NCI-H748 treated with DMSO at 0.1 percent for 48 hours (cell line): Measurements from ENCODE around the gene IFNGR2.
"Not testable (repeated sequence)": the region's sequence is repeated elsewhere in the genome, so short reads cannot be mapped to it uniquely, and the experiment has no call there.

Experiments used
- DNase-seq: peaks from one replicate; lab custom pipeline; 2025; lab: John Stamatoyannopoulos, UW

Gene IFNGR2

DNA sequence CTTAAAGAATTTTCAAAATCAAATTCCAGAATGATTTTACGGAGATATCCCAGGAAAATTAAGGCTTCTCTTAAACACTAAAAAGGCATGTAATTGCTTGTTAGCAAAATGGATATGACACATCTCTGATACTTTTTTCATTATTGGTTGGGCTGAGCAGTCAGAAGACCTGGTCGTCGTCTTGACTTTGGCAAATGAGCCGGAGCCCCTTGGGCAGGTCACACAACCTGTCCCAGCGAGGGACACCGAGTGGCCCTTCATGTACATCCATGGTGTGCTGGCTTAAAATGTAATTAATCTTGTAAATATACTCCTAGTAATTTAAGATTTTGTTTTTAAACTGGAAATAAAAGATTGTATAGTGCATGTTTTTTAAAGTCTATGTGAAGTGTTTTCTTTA lies 33.9 kb downstream of the IFNGR2 start:
- DNase-seq, result no peak

DNA sequence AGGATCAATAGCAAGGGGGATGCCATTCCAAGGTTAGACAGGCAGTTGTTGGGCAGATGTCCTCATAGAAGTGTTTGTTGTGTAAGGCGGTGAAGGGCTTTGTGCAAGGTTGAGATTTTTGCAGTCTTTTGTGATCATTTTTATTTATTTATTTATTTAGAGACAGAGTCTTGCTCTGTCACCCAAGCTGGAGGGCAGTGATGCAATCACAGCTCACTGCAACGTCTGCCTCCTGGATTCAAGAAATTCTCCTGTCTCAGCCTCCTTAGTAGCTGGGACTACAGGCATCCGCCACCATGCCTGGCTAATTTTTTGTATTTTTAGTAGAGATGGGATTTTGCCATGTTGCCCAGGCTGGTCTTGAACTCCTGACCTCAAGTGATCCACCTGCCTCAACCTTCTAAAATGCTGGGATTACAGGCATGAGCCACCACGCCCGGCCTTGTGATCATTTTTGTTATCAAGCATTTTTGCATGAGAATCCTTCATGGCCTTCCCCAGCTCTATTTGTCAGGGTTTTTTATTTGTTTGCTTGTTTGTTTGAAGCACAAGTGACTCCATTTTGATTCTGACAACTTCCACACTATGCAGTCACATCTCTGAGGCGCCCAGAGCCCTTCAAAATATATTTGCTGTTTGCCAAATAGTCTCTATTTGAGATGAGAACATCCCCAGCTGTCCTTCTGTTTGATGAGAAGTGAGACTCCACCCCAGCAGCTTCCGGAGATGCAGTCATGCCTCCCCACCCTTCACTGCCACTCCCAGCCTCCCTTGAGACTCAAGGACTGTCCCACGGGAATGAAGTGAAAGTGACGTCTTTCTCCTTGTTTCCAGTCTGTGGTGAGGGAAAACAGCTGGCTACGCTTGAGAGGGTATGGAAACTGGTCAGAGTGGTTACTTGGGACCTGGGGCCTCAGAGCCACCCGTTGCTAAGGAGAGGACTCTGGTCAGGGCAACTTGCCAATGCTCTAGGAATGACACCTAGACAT lies 38.6 kb downstream of the IFNGR2 start:
- DNase-seq, result peak; percentile 57

DNA sequence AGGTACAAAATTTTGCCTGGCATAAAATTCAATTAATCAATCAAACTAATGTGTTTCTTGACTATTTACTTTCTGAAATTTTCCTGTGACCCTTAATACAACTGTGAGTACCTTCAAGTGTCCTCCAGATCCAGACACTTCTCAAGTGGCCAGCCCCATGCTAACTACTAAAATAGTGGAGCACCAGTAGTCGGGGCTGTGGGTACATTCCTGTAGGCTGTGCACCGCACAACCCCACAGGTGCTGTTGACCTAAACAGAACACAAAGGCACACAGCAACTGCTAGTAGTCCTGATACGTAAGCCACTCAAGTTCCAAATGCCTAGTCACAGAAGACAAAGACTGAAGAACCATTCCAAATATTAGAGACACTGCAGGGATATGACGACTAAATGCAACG lies 40.0 kb downstream of the IFNGR2 start:
- DNase-seq, result no peak

DNA sequence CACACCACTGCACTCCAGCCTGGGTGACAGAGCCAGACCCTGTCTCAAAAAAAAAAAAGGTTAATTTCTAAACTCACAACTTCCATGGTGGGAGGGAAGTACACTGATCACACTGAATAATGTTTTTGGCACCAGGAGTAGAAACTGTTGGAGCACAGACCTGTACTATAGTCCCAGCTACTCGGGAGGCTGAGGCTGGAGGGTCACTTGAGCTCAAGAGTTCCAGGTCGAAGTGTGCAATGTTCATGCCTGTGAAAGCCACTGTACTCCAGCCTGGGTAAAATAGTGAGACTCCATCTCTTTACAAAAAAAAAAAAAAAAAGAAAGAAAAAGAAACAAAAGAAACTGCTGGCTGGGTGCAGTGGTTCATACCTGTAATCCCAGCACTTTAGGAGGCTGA lies 41.3 kb downstream of the IFNGR2 start:
- no peak for DNase-seq

DNA sequence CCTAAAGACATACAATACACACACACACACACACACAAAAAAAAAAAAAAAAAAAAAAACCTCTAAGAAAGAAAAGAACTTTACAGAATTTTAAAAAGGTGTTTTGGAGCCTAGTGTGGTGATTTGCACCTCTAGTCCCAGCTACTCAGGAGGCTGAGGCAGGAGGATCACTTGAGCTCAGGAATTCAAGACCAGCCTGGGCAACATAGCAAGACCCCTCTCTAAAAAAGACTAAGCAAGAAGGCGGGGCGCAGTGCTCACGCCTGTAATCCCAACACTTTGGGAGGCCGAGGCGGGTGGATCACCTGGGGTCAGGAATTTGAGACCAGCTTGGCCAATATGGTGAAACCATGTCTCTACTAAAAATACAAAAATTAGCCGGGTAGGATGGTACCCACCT lies 43.4 kb downstream of the IFNGR2 start:
- not testable (repeated sequence) for DNase-seq

DNA sequence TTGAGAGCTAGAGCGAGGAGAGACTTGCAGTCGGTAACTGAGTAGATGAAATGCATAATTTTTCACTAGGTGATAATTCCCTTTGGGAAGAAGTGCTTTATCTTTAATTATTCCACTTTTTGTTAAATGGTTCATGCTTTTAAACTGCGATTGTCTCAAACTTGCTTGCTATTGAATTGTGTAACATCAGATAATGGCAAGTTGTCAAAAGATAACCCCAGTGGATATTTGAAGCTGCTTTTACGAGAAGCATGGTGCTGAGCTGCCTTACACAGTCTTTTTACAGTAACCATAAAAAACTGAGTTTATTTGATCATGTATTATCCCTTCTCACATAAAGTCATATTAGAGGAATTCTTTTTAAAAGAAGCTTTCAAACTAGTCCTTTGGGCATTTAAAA lies 46.4 kb downstream of the IFNGR2 start:
- no peak for DNase-seq

DNA sequence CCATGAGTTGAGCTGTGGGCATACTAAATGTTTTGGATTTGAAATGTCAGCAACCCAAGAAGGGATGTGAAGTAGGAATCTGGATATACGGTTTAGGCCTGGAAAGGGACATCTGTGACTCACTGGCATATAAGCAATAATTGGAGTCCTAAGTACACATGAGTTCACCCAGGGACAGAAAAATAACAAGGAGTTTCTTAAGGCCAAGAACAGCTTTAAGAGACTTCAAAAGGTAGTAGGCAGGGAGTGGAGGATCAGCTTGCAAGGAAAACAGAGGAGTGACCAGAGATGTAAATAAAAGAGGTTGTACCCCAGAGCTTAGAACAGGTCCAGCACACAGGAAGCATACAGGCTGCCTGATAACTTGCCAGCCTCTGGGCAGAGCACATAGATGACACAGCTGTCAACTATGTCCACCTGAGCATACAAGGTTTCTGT lies 48.4 kb downstream of the IFNGR2 start:
- no peak for DNase-seq

DNA sequence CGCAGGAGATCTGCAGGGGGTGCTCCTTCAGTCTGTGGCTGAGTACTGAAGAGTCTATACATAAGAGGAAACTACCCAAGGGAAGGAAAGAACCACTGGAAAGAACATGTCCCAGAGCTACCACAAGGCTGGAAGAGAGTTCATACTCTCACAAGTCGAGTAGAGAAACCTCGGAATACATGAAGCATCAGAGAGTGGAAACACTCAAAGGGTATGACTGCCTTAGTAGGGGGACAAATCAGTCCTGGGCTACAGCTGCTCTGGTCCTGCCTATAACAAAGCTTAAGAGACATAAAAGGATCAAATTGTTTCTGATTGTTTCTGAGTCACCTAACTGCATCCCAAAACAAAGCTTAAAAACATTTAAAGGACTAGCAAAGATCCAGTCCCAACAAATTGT lies 49.1 kb downstream of the IFNGR2 start:
- no peak for DNase-seq

DNA sequence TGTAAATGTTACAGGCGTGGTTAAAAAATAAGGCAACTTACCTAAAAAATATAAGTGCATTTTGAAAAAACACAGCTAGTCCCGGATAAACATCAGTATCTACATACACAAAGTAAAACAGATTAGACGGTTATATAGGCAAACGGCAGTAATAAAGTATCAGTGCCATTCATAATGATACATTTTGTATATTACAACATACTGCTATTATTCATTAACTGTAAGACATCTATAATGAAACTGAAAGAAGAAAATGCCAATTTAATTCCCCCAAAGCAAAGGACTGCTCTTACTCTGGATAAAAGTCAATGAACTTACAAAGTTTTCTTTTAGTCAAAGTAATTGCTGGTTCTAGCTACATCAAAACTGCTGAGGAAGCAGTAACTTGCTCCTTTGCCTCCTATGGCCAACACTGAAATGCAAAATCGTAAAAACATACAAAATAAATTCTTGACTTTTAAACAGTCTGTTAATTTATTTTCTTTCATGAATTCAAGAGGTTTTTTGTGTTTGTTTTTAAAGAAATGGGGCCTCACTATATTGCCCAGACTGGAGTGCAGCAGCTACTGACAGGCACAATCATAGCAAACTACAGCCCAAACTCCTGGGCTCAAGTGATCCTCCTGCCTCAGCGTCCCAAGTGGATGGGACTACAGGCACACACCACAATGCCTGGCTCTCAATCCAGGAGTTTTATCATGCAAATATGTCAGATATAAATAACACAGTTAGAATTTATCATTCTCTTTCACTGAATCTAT lies 52.7 kb downstream of the IFNGR2 start:
- DNase-seq, result no peak

DNA sequence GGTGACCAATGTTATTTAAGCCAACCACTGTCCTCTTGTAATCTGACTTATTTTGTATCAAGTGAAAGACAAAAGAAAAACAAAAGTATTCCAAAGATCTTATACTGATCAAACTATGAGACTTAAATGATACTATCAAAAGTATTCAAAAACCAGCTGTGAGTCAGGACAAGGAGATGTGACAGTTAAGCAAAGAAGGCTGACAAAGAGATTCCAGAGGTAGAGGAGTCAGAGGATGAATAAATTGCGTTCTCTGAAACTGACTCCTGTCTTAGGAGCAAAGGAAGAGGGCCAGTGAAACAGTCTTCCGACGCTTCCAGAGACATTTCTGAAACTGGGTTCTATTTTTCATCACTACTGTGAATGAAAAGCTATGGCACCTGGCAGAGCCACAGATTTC lies 55.6 kb downstream of the IFNGR2 start:
- no peak for DNase-seq

DNA sequence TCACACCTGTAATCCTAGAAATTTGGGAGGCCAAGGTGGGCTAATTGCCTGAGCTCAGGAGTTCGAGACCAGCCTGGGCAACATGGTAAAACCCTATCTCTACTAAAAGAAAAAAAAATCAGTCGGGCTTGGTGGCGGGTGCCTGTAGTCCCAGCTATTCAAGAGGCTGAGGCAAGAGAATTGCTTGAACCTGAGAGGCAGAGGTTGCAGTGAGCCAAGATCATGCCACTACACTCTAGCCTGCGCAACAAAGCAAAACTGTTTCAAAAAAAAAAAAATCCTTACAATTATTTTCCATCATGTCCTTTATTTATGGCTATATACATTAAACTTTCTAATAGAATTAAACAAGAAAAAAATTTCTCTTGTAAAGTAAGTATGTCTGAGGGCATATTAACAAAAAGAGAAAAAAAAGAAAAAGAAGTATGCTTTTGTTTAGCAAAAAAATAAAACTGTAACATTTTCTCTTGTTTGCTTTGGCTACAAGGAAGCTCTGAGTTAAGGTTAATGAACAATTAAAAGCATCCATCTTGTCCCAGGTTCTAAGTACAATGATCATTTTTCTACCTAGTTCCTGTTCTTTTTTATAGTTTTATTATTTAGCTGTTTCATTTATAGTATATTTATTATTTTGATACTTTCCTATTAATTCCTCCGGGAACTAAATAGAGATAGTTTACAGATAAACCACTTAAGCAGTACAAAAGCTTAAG lies 58.5 kb downstream of the IFNGR2 start:
- DNase-seq, result no peak

DNA sequence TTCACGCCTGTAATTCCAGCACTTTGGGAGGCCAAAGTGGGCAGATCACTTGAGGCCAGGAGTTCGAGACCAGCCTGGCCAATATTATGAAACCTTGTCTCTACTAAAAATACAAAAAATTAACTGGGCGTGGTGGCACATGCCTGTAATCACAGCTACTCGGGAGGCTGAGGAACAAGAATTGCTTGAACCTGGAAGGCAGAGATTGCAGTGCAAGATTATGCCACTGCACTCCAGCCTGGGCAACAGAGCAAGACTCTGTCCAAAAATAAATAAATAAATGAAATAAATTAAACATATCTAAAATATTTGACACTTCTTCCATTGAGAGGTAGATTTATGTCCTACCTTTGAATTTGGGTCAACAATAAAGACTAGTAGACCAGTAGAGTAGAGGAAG lies 66.0 kb downstream of the IFNGR2 start:
- not testable (repeated sequence) for DNase-seq

DNA sequence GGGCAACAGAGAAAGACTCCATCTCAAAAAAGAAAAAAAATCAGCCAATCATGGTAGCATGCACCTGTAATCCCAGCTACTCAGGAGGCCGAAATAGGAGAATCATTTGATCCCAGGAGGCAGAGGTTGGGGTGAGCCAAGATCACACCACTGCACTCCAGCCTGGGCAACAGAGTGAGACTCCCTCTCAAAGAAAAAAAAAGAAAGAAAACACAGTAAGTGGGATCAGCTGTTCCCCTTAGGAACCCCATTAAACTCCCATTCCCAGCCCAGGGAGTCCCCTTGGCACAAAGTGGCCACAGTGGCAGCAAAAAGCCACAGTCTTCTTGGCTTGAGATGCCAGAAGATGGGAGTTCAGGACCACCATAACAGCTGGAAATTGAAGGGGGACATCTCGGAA lies 67.5 kb downstream of the IFNGR2 start:
- no peak for DNase-seq

DNA sequence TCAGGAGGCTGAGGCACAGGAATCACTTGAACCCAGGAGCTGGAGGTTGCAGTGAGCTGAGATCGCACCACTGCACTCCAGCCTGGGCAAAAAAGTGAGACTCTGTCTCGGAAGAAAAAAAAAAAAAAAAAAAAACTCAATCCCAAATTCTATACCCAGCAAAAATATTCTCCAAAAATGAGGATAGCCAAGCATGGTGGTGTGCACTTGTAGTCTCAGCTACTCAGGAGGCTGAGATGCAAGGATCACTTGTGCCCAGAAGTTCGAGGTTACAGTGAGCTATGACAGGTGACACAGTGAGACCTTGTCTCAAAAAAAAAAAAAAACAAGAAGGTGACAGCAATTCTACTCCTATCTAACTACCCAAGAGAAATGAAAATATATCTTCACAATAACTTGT lies 70.1 kb downstream of the IFNGR2 start:
- no peak for DNase-seq

DNA sequence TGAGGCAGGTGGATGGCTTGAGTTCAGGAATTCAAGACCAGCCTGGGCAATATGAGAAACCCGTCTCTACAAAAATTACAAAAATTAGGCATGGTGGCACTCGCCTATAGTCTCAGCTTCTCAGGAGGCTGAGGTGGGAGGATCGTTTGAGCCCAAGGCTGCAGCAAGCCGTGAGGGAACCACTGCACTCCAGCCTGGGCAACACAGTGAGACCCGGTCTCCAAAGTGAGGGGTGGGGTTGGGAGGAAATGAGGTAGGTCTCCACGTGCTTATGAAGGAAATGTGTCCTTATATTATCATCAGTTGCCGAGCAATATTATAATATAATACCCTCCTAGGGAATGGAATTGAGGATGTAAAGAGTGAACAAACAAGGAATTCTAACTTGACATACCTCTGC lies 73.9 kb downstream of the IFNGR2 start:
- no peak for DNase-seq

DNA sequence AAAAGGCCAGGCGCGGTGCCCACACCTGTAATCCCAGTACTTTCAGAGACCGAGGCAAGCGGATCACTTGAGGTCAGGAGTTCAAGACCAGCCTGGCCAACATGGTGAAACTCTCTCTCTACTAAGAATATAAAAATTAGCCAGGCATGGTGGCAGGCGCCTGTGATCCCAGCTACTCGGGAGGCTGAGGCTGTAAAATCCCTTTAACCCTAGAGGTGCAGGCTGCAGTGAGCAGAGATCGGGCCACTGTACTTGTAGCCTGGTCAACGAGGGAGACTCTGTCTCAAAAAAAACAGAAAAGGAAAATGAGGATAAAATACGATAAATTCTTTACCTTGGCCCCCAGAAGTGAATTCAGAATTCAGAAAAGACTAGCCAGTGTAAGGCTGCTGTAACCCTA lies 75.0 kb downstream of the IFNGR2 start:
- DNase-seq, result no peak

DNA sequence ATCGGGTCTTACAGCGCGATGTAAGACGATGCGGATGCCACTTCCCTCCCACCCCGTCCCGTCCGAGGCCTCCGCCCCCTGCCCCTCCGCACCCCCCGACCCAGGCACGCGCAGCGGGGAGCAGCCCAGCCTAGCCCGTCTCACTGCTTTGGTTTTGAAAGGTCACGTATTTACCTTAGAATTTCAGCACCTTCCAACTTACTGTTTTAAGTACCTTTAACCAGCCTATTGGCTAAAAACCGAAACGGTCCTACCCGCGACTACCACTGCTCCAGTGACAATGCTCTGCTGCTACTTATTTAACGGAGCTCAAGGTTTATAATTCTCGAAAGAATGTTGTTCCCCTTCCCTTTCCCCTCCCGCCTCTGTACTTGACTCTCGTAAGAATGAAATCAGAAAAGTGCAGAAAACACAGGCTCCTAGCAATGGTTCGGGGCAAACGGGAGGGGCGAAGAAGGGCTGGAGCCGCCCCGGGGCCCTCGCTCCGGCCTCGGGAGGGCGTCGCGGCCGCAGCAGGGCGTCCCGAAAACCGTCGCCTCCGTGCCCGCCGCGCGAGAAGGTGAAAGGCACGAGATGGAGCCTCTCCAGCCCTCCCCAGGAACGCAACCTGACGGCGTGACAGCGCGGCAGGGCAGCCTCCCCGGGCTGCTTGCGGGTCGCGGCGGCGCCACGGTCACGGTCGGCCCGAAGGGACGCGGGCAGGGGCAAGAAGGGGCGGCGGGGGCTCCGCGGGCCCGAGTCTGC lies 75.9 kb downstream of the IFNGR2 start:
- DNase-seq, result no peak

DNA sequence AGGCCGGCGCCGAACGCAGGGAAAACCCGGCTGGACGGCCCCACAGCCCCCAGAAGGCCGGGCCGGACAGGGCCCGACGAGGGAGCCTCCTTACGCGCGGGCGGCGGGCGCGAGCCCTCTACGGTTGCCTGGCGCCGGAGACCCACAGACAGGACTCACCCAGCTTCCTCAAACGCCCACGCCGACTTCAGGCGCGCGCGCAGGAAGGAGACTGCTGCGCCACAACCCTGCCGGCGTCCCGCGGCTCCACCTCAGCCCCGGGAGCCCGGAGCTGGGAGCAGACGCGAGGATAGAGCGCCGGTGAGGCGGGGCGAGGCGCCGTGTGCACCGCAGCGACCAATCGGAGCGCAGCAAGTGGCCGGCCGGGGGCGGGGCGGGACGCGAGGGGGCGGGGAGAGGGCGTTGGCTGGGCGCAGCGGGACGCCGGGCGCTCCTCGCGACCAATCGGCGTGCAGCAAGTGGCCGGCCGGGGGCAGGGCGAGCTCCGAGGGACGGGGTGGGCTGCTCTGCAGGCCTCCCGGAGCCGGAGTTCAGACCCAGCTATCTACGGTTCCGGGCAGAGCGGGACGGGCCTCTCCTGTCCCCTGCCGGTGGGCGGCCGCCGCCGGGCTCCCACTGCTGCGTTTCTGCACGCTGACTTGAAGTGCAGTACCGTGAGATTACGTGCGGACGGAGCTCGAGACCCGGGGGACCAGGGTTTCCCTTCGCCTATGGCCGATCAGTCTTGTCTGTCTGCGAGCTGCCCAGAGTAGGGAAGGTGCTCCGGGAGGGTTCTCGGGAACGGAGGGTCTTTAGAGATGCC lies 76.7 kb downstream of the IFNGR2 start, which contains the start of gene TMEM50B:
Gene TMEM50B, minus strand, starts transcription at position 296 of the 802 bp plus-strand sequence. CDS start 11,089 bp downstream, outside the sequence.
- DNase-seq, result peak; percentile 87

DNA sequence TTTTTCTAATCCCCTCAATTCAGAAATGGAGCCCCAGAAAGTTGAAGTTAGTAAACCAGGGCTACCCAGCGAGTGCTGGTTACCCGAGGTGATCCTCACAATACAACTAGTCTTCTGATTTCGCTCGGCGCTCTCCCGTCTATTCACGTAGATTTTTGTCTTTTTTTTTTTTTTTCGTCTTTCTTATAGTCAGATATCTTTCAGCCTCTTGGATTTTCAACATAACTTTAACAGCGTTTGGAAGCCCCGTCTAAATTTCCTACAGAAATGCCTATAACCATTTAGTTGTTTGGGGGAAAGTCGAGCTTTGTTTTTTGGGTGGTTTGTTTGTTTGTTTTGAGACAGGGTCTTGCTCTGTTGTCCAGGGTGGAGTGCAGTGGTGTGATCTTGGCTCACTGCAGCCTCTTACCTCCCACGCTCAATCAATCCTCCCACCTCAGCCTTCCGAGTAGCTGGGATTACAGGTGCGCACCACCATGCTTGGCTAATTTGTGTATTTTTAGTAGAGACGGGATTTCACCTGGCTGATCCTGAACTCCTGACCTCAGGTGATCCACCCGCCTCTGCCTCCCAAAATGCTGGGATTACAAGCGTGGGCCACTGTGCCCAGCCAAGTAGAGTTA lies 77.4 kb downstream of the IFNGR2 start:
- no peak for DNase-seq

DNA sequence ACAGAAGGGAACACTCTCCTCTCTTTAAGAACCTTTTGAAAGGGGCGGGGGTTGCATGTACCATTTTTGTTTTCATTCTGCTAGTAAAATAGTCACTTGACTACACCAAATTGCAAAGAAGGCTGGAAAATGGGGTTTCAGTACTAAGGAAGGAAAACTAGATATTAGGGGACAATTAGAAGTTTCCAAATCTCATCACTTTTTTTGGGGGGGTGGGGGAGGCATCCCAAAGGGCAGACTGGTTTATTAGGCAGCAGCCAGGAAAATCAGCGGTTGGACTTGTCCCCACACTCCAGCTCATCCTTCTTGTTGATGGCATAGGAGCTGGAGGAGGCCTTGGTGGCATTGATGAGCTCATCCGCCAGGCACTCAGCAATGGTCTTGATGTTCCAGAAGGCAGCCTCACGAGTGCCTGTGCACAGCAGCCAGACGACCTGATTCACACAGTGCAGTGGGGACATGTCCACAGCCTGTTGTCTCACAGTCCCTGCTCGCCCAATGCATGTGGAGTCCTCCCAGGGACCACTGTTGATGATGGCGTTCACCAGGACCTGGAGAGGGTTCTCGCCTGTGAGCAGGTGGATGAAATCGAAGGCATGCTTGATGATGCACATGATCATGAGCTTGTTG lies 78.2 kb downstream of the IFNGR2 start:
- no peak for DNase-seq
